H1 (cell line): Measurements from ENCODE around the gene CTDNEP1. TPM values are rescaled to one million over a fixed set of nuclear protein-coding genes. Genes with fewer than 3 reads are reported as not detected.

Source experiments
- CTCF ChIA-PET: fragments of 300-600 bp; sonication (Branson Sonifier 250); formaldehyde crosslinking; loops from one replicate; lab custom pipeline; 2021; ENCODE audit not compliant: partially characterized antibody; lab: Charles Lee
- POLR2A ChIA-PET: fragments of 300-600 bp; sonication (Branson Sonifier 250); formaldehyde crosslinking; loops from one replicate; lab custom pipeline; 2021; ENCODE audit warnings: inconsistent platforms; ENCODE audit not compliant: partially characterized antibody; lab: Charles Lee
- DNase-seq, 2 experiments: peaks; one replicate each; pipeline versions ENCODE4 v3.0.0 to v3.0.0-alpha.2; 2010 to 2022; ENCODE audit warnings: low spot score in 2 of 2, low read depth in 1 of 2, mixed read lengths in 1 of 2
- FAIRE-seq: peaks from 2 replicates; lab custom pipeline; 2011; peaks lifted over from hg19 to GRCh38; lab: Jason Lieb, UNC
- H2AFZ ChIP-seq: 2 replicates; pipeline ENCODE4 v1.8.1; 2012; ENCODE audit warnings: low read length, inconsistent platforms
- H2AK5ac ChIP-seq: 2 replicates; pipeline ENCODE4 v1.6.1; 2013; ENCODE audit warnings: low read depth, low read length
- H2BK120ac ChIP-seq: replicated peaks from 2 replicates; pipeline ENCODE3; 2013; ENCODE audit warnings: low read depth, low read length, inconsistent platforms
- H2BK12ac ChIP-seq: 2 replicates; pipeline ENCODE4 v1.6.1; 2013; ENCODE audit warnings: low read depth, low read length
- H2BK15ac ChIP-seq: 2 replicates; pipeline ENCODE4 v1.6.1; 2013; ENCODE audit warnings: low read length
- H2BK20ac ChIP-seq: 2 replicates; pipeline ENCODE4 v1.6.1; 2013; ENCODE audit warnings: low read length
- H2BK5ac ChIP-seq: 2 replicates; pipeline ENCODE4 v1.6.1; 2013; ENCODE audit warnings: low read depth, low read length
- H3K14ac ChIP-seq: 2 replicates; pipeline ENCODE4 v1.6.1; 2013; ENCODE audit warnings: inconsistent platforms; ENCODE audit not compliant: insufficient read length
- H3K18ac ChIP-seq: 2 replicates; pipeline ENCODE4 v1.6.1; 2013; ENCODE audit warnings: low read length; ENCODE audit errors: extremely low read depth
- H3K23ac ChIP-seq: 2 replicates; pipeline ENCODE4 v1.6.1; 2013; ENCODE audit warnings: inconsistent platforms; ENCODE audit not compliant: insufficient read length
- H3K23me2 ChIP-seq: 2 replicates; pipeline ENCODE4 v1.6.1; 2013; ENCODE audit warnings: low read depth, low read length
- H3K27ac ChIP-seq: 2 replicates; pipeline ENCODE4 v1.6.1; 2011; ENCODE audit warnings: low read depth, low read length, inconsistent platforms
- H3K27me3 ChIP-seq, 4 experiments: replicated peaks in 1 of 4; 1 replicate in 1 of 4; 2 replicates in 3 of 4; pipeline versions ENCODE4 v1.6.1 to v1.8.1; 2011 to 2013; ENCODE audit warnings: low read length in 3 of 4, mild to moderate bottlenecking in 3 of 4, inconsistent platforms in 2 of 4, mixed read lengths in 2 of 4, moderate library complexity in 1 of 4; ENCODE audit not compliant: control insufficient read depth in 3 of 4, insufficient read depth in 3 of 4; ENCODE audit errors: extremely low read depth in 1 of 4
- H3K36me3 ChIP-seq, 4 experiments: 2 replicates each; pipeline versions ENCODE4 v1.6.1 to v1.8.1; 2011 to 2013; ENCODE audit warnings: mild to moderate bottlenecking in 4 of 4, low read length in 3 of 4, moderate library complexity in 2 of 4, control low read depth in 1 of 4, inconsistent platforms in 1 of 4; ENCODE audit not compliant: insufficient read depth in 4 of 4, control insufficient read depth in 2 of 4
- H3K4ac ChIP-seq: replicated peaks from 2 replicates; pipeline ENCODE3; 2013; ENCODE audit warnings: low read length, low read depth, mixed read lengths, inconsistent platforms; ENCODE audit not compliant: insufficient read length
- H3K4me1 ChIP-seq, 4 experiments: replicated peaks in 1 of 4; 1 replicate in 1 of 4; 2 replicates in 3 of 4; pipeline versions ENCODE4 v1.6.1 to v1.8.1; 2011 to 2013; ENCODE audit warnings: low read length in 3 of 4, inconsistent platforms in 2 of 4, mixed read lengths in 1 of 4; ENCODE audit not compliant: insufficient read depth in 4 of 4, control insufficient read depth in 3 of 4
- H3K4me2 ChIP-seq, 2 experiments: 2 replicates each; pipeline versions ENCODE4 v1.6.1 to v1.8.1; 2011 to 2013; ENCODE audit warnings: low read depth in 2 of 2, low read length in 2 of 2, control low read depth in 1 of 2, inconsistent platforms in 1 of 2, mild to moderate bottlenecking in 1 of 2; ENCODE audit not compliant: insufficient read depth in 1 of 2
- H3K4me3 ChIP-seq, 4 experiments: fragments of 200-600, 300-600 bp in 1 of 4; sonication (generic), shearing (Covaris generic), sonication (Bioruptor Twin) in 1 of 4; 2 replicates each; pipeline versions ENCODE4 v1.5.1 to v1.8.1; 2011 to 2016; ENCODE audit warnings: low read length in 4 of 4, low read depth in 3 of 4, control low read depth in 2 of 4, inconsistent platforms in 2 of 4, mild to moderate bottlenecking in 2 of 4, mixed read lengths in 1 of 4, moderate library complexity in 1 of 4; ENCODE audit not compliant: insufficient read depth in 2 of 4; ENCODE audit errors: extremely low read depth in 1 of 4
- H3K56ac ChIP-seq: replicated peaks from 2 replicates; pipeline ENCODE3; 2013; ENCODE audit warnings: low read depth, mild to moderate bottlenecking, mixed read lengths, low read length, inconsistent platforms; ENCODE audit not compliant: insufficient read length
- H3K79me1 ChIP-seq: 2 replicates; pipeline ENCODE4 v1.6.1; 2013; ENCODE audit warnings: low read depth, low read length, control low read depth
- H3K79me2 ChIP-seq, 2 experiments: 2 replicates each; pipeline versions ENCODE4 v1.6.1 to v1.8.1; 2012 to 2013; ENCODE audit warnings: low read length in 2 of 2, mild to moderate bottlenecking in 2 of 2, inconsistent platforms in 1 of 2; ENCODE audit not compliant: insufficient read depth in 2 of 2, control insufficient read depth in 1 of 2
- H3K9ac ChIP-seq, 4 experiments: replicated peaks in 1 of 4; 1 replicate in 1 of 4; 2 replicates in 3 of 4; pipeline versions ENCODE4 v1.6.1 to v1.8.1; 2011 to 2013; ENCODE audit warnings: low read depth in 3 of 4, low read length in 3 of 4, control low read depth in 2 of 4, mild to moderate bottlenecking in 2 of 4, moderate library complexity in 2 of 4, inconsistent platforms in 1 of 4; ENCODE audit errors: extremely low read depth in 1 of 4
- H3K9me3 ChIP-seq, 2 experiments: 2 replicates each; pipeline versions ENCODE4 v1.6.1 to v1.8.1; 2012 to 2013; ENCODE audit warnings: mild to moderate bottlenecking in 2 of 2, moderate library complexity in 2 of 2, control low read depth in 1 of 2, inconsistent platforms in 1 of 2, low read depth in 1 of 2, low read length in 1 of 2, mixed read lengths in 1 of 2; ENCODE audit not compliant: insufficient read depth in 2 of 2
- H4K20me1 ChIP-seq, 2 experiments: replicated peaks in 1 of 2; 2 replicates each; pipeline versions ENCODE3 to v1.8.1; 2011 to 2013; ENCODE audit warnings: inconsistent platforms in 2 of 2, low read length in 2 of 2, mild to moderate bottlenecking in 1 of 2; ENCODE audit not compliant: insufficient read depth in 2 of 2, control insufficient read depth in 1 of 2
- H4K5ac ChIP-seq: 2 replicates; pipeline ENCODE4 v1.6.1; 2013; ENCODE audit warnings: low read length, low read depth, mixed read lengths, inconsistent platforms; ENCODE audit not compliant: insufficient read length
- H4K8ac ChIP-seq: 2 replicates; pipeline ENCODE4 v1.8.0; 2013; ENCODE audit warnings: mild to moderate bottlenecking, moderate library complexity, low read length, inconsistent platforms; ENCODE audit not compliant: insufficient read depth; ENCODE audit errors: extremely low read depth
- H4K91ac ChIP-seq: replicated peaks from 2 replicates; pipeline ENCODE3; 2013; ENCODE audit warnings: low read length, mixed read lengths, inconsistent platforms; ENCODE audit not compliant: insufficient read length
- ASH2L ChIP-seq: fragments of 200-600, 300-600 bp; sonication (generic); IDR thresholded peaks from one replicate; pipeline ENCODE4 v1.7.1; 2017; ENCODE audit warnings: low read length
- EP300 ChIP-seq, 2 experiments: IDR thresholded peaks; 1 replicate in 1 of 2; 2 replicates in 1 of 2; pipeline ENCODE4 v1.6.1; 2011 to 2012; ENCODE audit warnings: low read depth in 2 of 2, low read length in 2 of 2, mild to moderate bottlenecking in 2 of 2, borderline replicate concordance in 1 of 2, inconsistent platforms in 1 of 2, moderate library complexity in 1 of 2
- HDAC2 ChIP-seq, 2 experiments: fragments of 300-600 bp in 1 of 2; sonication (generic) in 1 of 2; IDR thresholded peaks; 2 replicates each; pipeline ENCODE4 v1.6.1; 2011 to 2012; ENCODE audit warnings: low read depth in 2 of 2, low read length in 2 of 2, mild to moderate bottlenecking in 2 of 2, moderate library complexity in 2 of 2, borderline replicate concordance in 1 of 2, inconsistent platforms in 1 of 2
- NRF1 ChIP-seq: IDR thresholded peaks from 2 replicates; pipeline ENCODE4 v1.6.1; 2011; ENCODE audit warnings: mild to moderate bottlenecking, low read depth, low read length, improper control_type of control experiment
- WGBS, 2 experiments: shearing (Covaris generic) in 1 of 2; methylation state at CpG; one replicate each; pipeline versions ENCODE4 v1.1.6 to v1.1.7; 2013 to 2015; ENCODE audit warnings: low lambda C conversion rate in 2 of 2, mixed read lengths in 2 of 2, inconsistent platforms in 1 of 2, low coverage in 1 of 2, missing lambda C conversion rate in 1 of 2; ENCODE audit not compliant: insufficient replicate concordance in 2 of 2, insufficient coverage in 1 of 2, insufficient read length in 1 of 2; ENCODE audit errors: extremely low coverage in 1 of 2, missing lambda C conversion rate in 1 of 2; 5-methylcytosine and 5-hydroxymethylcytosine counted together
- polyA plus RNA-seq, 7 experiments: library from polyadenylated mRNA; depleted of rRNA in 3 of 7; stranded (reverse) in 5 of 7; unstranded in 2 of 7; fragments of >200 nt in 5 of 7; fragments of 200-250 nt in 2 of 7; gene quantifications; 1 replicate in 5 of 7; 2 replicates in 1 of 7; 4 replicates in 1 of 7; pipeline versions ENCODE4 v1.2.1 to v1.2.3, GENCODE V29; 2011 to 2013; ENCODE audit warnings: missing spikeins in 2 of 7, mixed read lengths in 2 of 7
- total RNA-seq: library from RNA; stranded (reverse); fragmentation: NEBNext Ultra II Directional; extraction: Animal tissue kit (Norgen Biotek cat#: 25700); gene quantifications from 2 replicates; pipeline ENCODE4 v1.2.1, GENCODE V29; 2021
- TF ChIP-seq, protein P1 (sequence below): IDR thresholded peaks from 2 replicates; pipeline ENCODE4 v1.6.1; 2011; ENCODE audit warnings: low read length, improper control_type of control experiment

The CTDNEP1 gene
- total and polyA plus RNA-seq, 2 of the 8 experiments (the other 6 are each of a cell fraction or from before 2014, with no cell fraction given): 114 to 123 TPM

DNA sequence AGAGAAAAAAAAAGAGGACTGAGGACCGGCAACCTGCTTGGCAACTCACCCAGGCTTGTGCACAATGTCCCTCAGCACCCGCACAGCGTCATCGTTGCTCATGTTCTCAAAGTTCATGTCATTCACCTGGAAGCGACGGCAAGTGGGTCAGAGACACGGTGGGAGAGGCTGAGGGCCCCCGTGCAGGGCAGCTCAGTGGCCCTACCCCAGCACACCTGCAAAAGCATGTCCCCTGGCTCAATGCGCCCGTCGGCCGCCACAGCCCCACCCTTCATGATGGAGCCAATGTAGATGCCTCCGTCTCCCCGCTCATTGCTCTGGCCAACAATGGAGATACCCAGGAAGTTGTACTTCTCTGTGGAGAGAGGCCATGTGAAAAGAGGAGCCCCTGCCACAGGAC lies 22.6 kb downstream of the CTDNEP1 start:
- H2AFZ ChIP-seq: no peak overlapping the region
- FAIRE-seq (no peak), DNase-seq (no peak)
- no peaks in the 10 kb centered on the region for H3K9me3 ChIP-seq
- H3K23ac ChIP-seq: no peak overlapping the region
- no peak overlapping the region for H2BK15ac ChIP-seq
- peaks cover 14 to 39% of the 10 kb centered on the region in 2 experiments for H4K20me1 ChIP-seq
- no peaks in the 10 kb centered on the region; a peak in 1 of 7 replicates for H3K4me1 ChIP-seq
- no peaks in the 10 kb centered on the region for H3K23me2 ChIP-seq
- ChIA-PET POLR2A (interaction anchor here (1.1 to 19.7 kb wide), 2 partner anchors 7 to 10 kb away, joined by 3 to 386 read pairs; partner anchors contain the start of genes ACADVL, DLG4 and PHF23), CTCF (interaction anchor here (4.0 kb wide), 1 partner anchor 8 kb away, joined by 24 read pairs; the partner anchor contains the start of genes ACADVL and DLG4)
- WGBS, 2 experiments: 95% methylated on average over 10 of the region's 14 CpGs; no CpG with 5 or more reads in 1 of the 2 experiments
- H3K27ac ChIP-seq: no peak overlapping the region
- H3K18ac ChIP-seq: no peak overlapping the region
- H2BK5ac ChIP-seq: no peak overlapping the region
- H3K56ac ChIP-seq: no peak overlapping the region
- peaks cover 13 to 39% of the 10 kb centered on the region in 2 experiments for H3K79me2 ChIP-seq
- no peak overlapping the region for H4K91ac ChIP-seq
- H3K14ac ChIP-seq: no peak overlapping the region
- H3K36me3 ChIP-seq: peaks cover 15 to 56% (median 47%) of the 10 kb centered on the region in 4 experiments
- H2BK20ac ChIP-seq: no peak overlapping the region
- TF ChIP-seq HDAC2 (IDR thresholded peaks at IDR 0.05; ENCODE audit: borderline replicate concordance in 1 of 2, low read depth in 2 of 2, low read length in 2 of 2) (no peak), ASH2L (no peak), NRF1 (no peak), EP300 (IDR thresholded peaks at IDR 0.05; ENCODE audit: borderline replicate concordance in 1 of 2, low read depth in 2 of 2, low read length in 2 of 2) (no peak)
- TF ChIP-seq, protein P1, sequence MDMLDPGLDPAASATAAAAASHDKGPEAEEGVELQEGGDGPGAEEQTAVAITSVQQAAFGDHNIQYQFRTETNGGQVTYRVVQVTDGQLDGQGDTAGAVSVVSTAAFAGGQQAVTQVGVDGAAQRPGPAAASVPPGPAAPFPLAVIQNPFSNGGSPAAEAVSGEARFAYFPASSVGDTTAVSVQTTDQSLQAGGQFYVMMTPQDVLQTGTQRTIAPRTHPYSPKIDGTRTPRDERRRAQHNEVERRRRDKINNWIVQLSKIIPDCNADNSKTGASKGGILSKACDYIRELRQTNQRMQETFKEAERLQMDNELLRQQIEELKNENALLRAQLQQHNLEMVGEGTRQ: no peak
- no peak overlapping the region for H2BK12ac ChIP-seq
- no peak overlapping the region for H4K8ac ChIP-seq
- no peak overlapping the region for H3K4me2 ChIP-seq
- no peak overlapping the region for H2AK5ac ChIP-seq
- no peak overlapping the region for H3K4ac ChIP-seq
- H3K4me3 ChIP-seq: no peak overlapping the region
- no peaks in the 10 kb centered on the region for H3K27me3 ChIP-seq
- H3K9ac ChIP-seq: no peak overlapping the region
- H4K5ac ChIP-seq: no peak overlapping the region
- H3K79me1 ChIP-seq: peaks cover 10% of the 10 kb centered on the region
- H2BK120ac ChIP-seq: no peak overlapping the region
